Breast epithelium (tissue), 4 donors: ENCODE measurements around the gene TOR4A. TPM values are rescaled to one million over a fixed set of nuclear protein-coding genes. Genes with fewer than 3 reads are reported as not detected.
"Not testable (repeated sequence)": the region's sequence is repeated elsewhere in the genome, so short reads cannot be mapped to it uniquely, and the experiment has no call there.

Source experiments
- DNase-seq, 2 donors: peaks; one replicate each; pipeline ENCODE4 v3.0.0-alpha.2; 2019; ENCODE audit warnings: low spot score in 2 of 2
- H3K27ac ChIP-seq, 2 donors: fragments of 200-600 bp; sonication (generic) in 1 of 2; one replicate each; pipeline ENCODE4 v1.5.1; 2016 to 2019; ENCODE audit warnings: mild to moderate bottlenecking in 1 of 2
- H3K27me3 ChIP-seq, 2 donors: fragments of 200-600 bp; sonication (generic) in 1 of 2; one replicate each; pipeline versions ENCODE4 v1.5.1 to v1.6.0; 2017 to 2019; ENCODE audit warnings: control low read depth in 1 of 2, mild to moderate bottlenecking in 1 of 2
- H3K36me3 ChIP-seq: fragments of 200-600 bp; one replicate; pipeline ENCODE4 v1.5.1; 2019
- H3K4me1 ChIP-seq, 2 donors: fragments of 200-600 bp; sonication (generic); one replicate each; pipeline ENCODE4 v1.5.1; 2016 to 2019; ENCODE audit warnings: control low read depth in 1 of 2
- H3K4me3 ChIP-seq, 3 donors: fragments of 200-600 bp; sonication (generic); 1 replicate in 2 of 3; 2 replicates in 1 of 3; pipeline ENCODE4 v1.5.1; 2016 to 2019; ENCODE audit warnings: mild to moderate bottlenecking in 3 of 3, moderate library complexity in 2 of 3
- H3K9me3 ChIP-seq, 2 donors: fragments of 200-600 bp; sonication (generic) in 1 of 2; one replicate each; pipeline ENCODE4 v1.5.1; 2016 to 2019; ENCODE audit warnings: control low read depth in 1 of 2
- POLR2A ChIP-seq: fragments of 450-650 bp; IDR thresholded peaks from one replicate; pipeline ENCODE4 v1.6.1; 2016; ENCODE audit warnings: antibody characterized with exemption, mild to moderate bottlenecking, moderate library complexity
- POLR2AphosphoS5 ChIP-seq, 3 donors: sonication (generic); formaldehyde crosslinking; IDR thresholded peaks; one replicate each; pipeline ENCODE4 v1.6.1; 2017; ENCODE audit warnings: antibody characterized with exemption in 3 of 3
- intact Hi-C: fragments of 100-400 bp; cut with DNase I; formaldehyde crosslinking; loops from one replicate; pipeline ENCODE4 v1.15.1; 2023; ENCODE audit warnings: low total_unique reads
- total RNA-seq, 3 donors: library from RNA; depleted of rRNA; stranded (reverse); fragments of >200 nt; gene quantifications; one replicate each; pipeline ENCODE4 v1.1.0, GENCODE V29; 2016
- TF ChIP-seq, protein P1 (sequence below), 3 donors: fragments of 450-650 bp; IDR thresholded peaks; one replicate each; pipeline ENCODE4 v1.5.1; 2016 to 2017; ENCODE audit warnings: antibody characterized with exemption in 3 of 3, mild to moderate bottlenecking in 3 of 3, moderate library complexity in 3 of 3

Gene TOR4A
- total RNA-seq, 3 donors from 2014 or later = 2.9 to 5.4 (median 3.7) TPM

- Histone ChIP-seq H3K27me3 (no peaks in the 10 kb centered on the region), H3K27ac (peak overlapping the region; percentile 55 to 84), H3K4me3 (peak overlapping the region; percentile 98 to 100 (median 99)), H3K4me1 (peaks cover 5 to 12% of the 10 kb centered on the region in 2 donors), H3K36me3 (no peaks in the 10 kb centered on the region), H3K9me3 (no peaks in the 10 kb centered on the region)
- no peak for DNase-seq
- TF ChIP-seq, protein P1, sequence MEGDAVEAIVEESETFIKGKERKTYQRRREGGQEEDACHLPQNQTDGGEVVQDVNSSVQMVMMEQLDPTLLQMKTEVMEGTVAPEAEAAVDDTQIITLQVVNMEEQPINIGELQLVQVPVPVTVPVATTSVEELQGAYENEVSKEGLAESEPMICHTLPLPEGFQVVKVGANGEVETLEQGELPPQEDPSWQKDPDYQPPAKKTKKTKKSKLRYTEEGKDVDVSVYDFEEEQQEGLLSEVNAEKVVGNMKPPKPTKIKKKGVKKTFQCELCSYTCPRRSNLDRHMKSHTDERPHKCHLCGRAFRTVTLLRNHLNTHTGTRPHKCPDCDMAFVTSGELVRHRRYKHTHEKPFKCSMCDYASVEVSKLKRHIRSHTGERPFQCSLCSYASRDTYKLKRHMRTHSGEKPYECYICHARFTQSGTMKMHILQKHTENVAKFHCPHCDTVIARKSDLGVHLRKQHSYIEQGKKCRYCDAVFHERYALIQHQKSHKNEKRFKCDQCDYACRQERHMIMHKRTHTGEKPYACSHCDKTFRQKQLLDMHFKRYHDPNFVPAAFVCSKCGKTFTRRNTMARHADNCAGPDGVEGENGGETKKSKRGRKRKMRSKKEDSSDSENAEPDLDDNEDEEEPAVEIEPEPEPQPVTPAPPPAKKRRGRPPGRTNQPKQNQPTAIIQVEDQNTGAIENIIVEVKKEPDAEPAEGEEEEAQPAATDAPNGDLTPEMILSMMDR (IDR thresholded peaks at IDR 0.05) = no peak
- TF ChIP-seq POLR2A (no peak), POLR2AphosphoS5 (IDR thresholded peaks at IDR 0.05) (no peak)
- intact Hi-C loops = loop anchor here (10.0 kb wide), 1 partner anchor 1881 kb away; no protein-coding TSS in a partner anchor
These were observed 21.9 kb upstream of the TOR4A start for GRCh38 chr9:137255448-137256114.

DNA sequence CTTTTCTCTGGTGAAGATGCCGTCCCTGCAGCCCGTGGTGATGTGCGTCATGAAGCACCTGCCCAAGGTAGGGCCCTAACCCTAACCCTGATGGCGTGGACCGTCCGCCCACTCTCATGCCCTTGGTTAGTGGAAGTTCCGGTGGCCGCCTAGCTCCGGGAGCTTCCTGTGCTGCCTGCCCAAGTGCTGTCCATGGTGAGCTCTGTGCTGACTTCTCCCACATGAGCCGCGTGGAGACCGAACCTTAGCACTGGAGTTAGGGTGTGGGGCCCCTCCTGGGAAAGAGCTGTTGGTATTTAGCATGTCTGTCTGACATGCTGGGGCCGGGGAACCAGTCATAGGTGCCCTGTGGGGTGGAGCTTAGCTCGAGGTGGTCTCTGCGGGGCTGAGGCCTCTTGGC, 21.2 kb upstream of the TOR4A start:
- intact Hi-C loops = loop anchor here (10.0 kb wide), 1 partner anchor 1882 kb away; no protein-coding TSS in a partner anchor
- no peak for TF ChIP-seq POLR2AphosphoS5 (IDR thresholded peaks at IDR 0.05)
- no peak for TF ChIP-seq POLR2A
- H3K4me3 ChIP-seq = peak overlapping the region; percentile 98 to 100 (median 99)
- H3K27ac ChIP-seq = no peak overlapping the region
- no peaks in the 10 kb centered on the region for H3K27me3 ChIP-seq
- H3K36me3 ChIP-seq = no peaks in the 10 kb centered on the region
- H3K4me1 ChIP-seq = peaks cover 5 to 12% of the 10 kb centered on the region in 2 donors
- H3K9me3 ChIP-seq = no peaks in the 10 kb centered on the region
- DNase-seq = no peak

- intact Hi-C loops = loop anchor here (10.0 kb wide), 1 partner anchor 1882 kb away; no protein-coding TSS in a partner anchor
- Histone ChIP-seq H3K36me3 (no peaks in the 10 kb centered on the region), H3K9me3 (no peaks in the 10 kb centered on the region), H3K27me3 (no peaks in the 10 kb centered on the region), H3K27ac (no peak overlapping the region), H3K4me1 (peaks cover 5 to 12% of the 10 kb centered on the region in 2 donors), H3K4me3 (peak overlapping the region in 1 of 3 donors; percentile 100)
- TF ChIP-seq POLR2AphosphoS5 (IDR thresholded peaks at IDR 0.05) (no peak), POLR2A (no peak)
- TF ChIP-seq, protein P1 (IDR thresholded peaks at IDR 0.05) = no peak
- no peak for DNase-seq
These were observed 20.7 kb upstream of the TOR4A start for GRCh38 chr9:137256856-137257255.

DNA sequence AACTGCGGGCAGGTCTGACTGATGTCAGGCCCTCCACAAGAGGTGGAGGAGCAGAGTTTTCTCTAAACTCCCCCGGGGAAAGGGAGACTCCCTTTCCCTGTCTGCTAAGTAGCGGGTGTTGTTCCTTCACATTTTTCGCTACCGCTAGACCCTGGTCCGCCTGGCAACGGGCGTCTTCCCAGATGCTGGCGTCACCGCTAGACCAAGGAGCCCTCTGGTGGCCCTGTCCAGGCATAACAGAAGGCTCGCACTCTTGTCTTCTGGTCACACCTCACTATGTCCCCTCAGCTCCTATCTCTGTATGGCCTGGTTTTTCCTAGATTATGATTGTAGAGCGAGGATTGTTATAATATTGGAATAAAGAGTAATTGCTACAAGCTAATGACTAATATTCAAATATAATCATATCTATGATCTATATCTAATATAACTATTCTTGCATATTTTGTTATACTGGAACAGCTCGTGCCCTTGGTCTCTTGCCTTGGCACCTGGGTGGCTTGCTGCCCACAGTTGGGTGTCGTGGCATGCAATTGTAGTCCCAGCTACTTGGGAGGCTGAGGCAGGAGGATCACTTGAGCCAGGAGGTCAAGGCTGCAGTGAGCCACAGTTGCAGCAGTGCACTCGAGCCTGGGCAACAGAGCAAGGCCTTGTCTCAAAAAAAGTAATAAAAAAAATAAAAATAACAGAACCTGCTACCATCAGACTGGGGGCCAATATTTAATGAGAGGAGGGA, 15.2 kb upstream of the TOR4A start:
- intact Hi-C loops = not testable (repeated sequence)

DNA sequence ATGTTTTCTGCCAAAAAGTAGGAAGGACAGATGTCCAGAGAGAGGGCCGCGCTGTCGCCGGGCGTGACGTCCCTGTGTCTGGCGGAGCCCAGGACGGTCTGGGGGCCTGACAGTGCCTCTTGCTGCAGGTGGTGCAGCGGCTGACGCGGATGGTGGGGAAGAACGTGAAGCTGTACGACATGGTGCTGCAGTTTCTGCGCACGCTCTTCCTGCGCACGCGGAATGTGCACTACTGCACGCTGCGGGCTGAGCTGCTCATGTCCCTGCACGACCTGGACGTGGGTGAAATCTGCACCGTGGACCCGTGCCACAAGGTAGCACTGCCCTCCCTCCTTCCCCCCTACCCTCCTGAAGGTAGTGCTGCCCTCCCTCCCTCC, 14.6 kb upstream of the TOR4A start:
- intact Hi-C loops = no loop called here
- no peaks in the 10 kb centered on the region for H3K9me3 ChIP-seq

More for the DNA sequence above, 15.2 kb upstream of the TOR4A start:
- TF ChIP-seq, protein P1 (IDR thresholded peaks at IDR 0.05) = peak in 2 of 3 donors; percentile 35 to 44
- not testable (repeated sequence) for H3K36me3 ChIP-seq, H3K27ac ChIP-seq, H3K27me3 ChIP-seq, H3K4me3 ChIP-seq, DNase-seq, H3K9me3 ChIP-seq, H3K4me1 ChIP-seq

More for the DNA sequence above, 14.6 kb upstream of the TOR4A start:
- Histone ChIP-seq H3K4me1 (no peaks in the 10 kb centered on the region), H3K4me3 (no peak overlapping the region), H3K36me3 (no peaks in the 10 kb centered on the region), H3K27ac (no peak overlapping the region), H3K27me3 (no peaks in the 10 kb centered on the region)
- no peak for DNase-seq
- TF ChIP-seq POLR2A (no peak), POLR2AphosphoS5 (IDR thresholded peaks at IDR 0.05) (no peak)
- TF ChIP-seq, protein P1 (IDR thresholded peaks at IDR 0.05) = no peak
